ENCODE measurements around the gene MLLT3. TPM values are rescaled to one million over a fixed set of nuclear protein-coding genes. Genes with fewer than 3 reads are reported as not detected.

The MLLT3 gene
- total RNA-seq, 3 donors from 2014 or later: 13.0 to 19.0 (median 14.6) TPM

- H3K27me3 Mint-ChIP-seq (ENCODE audit: low read depth): no peaks in the 10 kb centered on the region
- H3K9me3 Mint-ChIP-seq: no peaks in the 10 kb centered on the region
- no peak for ATAC-seq
- no peaks in the 10 kb centered on the region for H3K36me3 Mint-ChIP-seq (ENCODE audit: insufficient read depth)
- H3K4me1 Mint-ChIP-seq (ENCODE audit: low read depth): peaks cover 15% of the 10 kb centered on the region
- no peak overlapping the region for H3K4me3 Mint-ChIP-seq
- DNase-seq: no peak
Observed at GRCh38 chr9:20643660-20644059, 21.4 kb upstream of the MLLT3 start.

- no peaks in the 10 kb centered on the region for H3K36me3 Mint-ChIP-seq (ENCODE audit: insufficient read depth)
- no peak for ATAC-seq
- no peak overlapping the region for H3K4me3 Mint-ChIP-seq
- no peaks in the 10 kb centered on the region for H3K9me3 Mint-ChIP-seq
- peaks cover 15% of the 10 kb centered on the region for H3K4me1 Mint-ChIP-seq (ENCODE audit: low read depth)
- H3K27me3 Mint-ChIP-seq (ENCODE audit: low read depth): no peaks in the 10 kb centered on the region
- no peak for DNase-seq
Observed at GRCh38 chr9:20642045-20642444, 19.7 kb upstream of the MLLT3 start.

- DNase-seq: peak; percentile 80
- H3K9me3 Mint-ChIP-seq: no peaks in the 10 kb centered on the region
- peak overlapping the region; percentile 59 for H3K4me3 Mint-ChIP-seq
- no peaks in the 10 kb centered on the region for H3K36me3 Mint-ChIP-seq (ENCODE audit: insufficient read depth)
- peak; percentile 88 to 91 for ATAC-seq
- H3K27me3 Mint-ChIP-seq (ENCODE audit: low read depth): no peaks in the 10 kb centered on the region
- peaks cover 15% of the 10 kb centered on the region for H3K4me1 Mint-ChIP-seq (ENCODE audit: low read depth)
Observed at GRCh38 chr9:20640331-20641187, 18.3 kb upstream of the MLLT3 start.

- DNase-seq (no peak), ATAC-seq (no peak)
- peaks cover under 1% of the 10 kb centered on the region for H3K27me3 Mint-ChIP-seq (ENCODE audit: low read depth)
- peaks cover 13% of the 10 kb centered on the region for H3K4me1 Mint-ChIP-seq (ENCODE audit: low read depth)
- no peaks in the 10 kb centered on the region for H3K36me3 Mint-ChIP-seq (ENCODE audit: insufficient read depth)
- H3K9me3 Mint-ChIP-seq: no peaks in the 10 kb centered on the region
- H3K4me3 Mint-ChIP-seq: no peak overlapping the region
Observed at GRCh38 chr9:20636888-20637440, 14.7 kb upstream of the MLLT3 start.

GRCh38 chr9:20634895-20635294 is 12.6 kb upstream of the MLLT3 start:
- H3K9me3 Mint-ChIP-seq: no peaks in the 10 kb centered on the region
- no peak for DNase-seq
- peaks cover 3% of the 10 kb centered on the region for H3K4me1 Mint-ChIP-seq (ENCODE audit: low read depth)
- H3K4me3 Mint-ChIP-seq: no peak overlapping the region
- no peak for ATAC-seq
- H3K36me3 Mint-ChIP-seq (ENCODE audit: insufficient read depth): no peaks in the 10 kb centered on the region
- H3K27me3 Mint-ChIP-seq (ENCODE audit: low read depth): peaks cover 5% of the 10 kb centered on the region

GRCh38 chr9:20632705-20633104 is 10.4 kb upstream of the MLLT3 start:
- H3K9me3 Mint-ChIP-seq: no peaks in the 10 kb centered on the region
- DNase-seq: no peak

GRCh38 chr9:20630241-20630943 is 8.1 kb upstream of the MLLT3 start:
- Mint-ChIP-seq H3K4me3 (no peak overlapping the region), H3K27me3 (ENCODE audit: low read depth) (peaks cover 11% of the 10 kb centered on the region), H3K4me1 (ENCODE audit: low read depth) (no peaks in the 10 kb centered on the region), H3K36me3 (ENCODE audit: insufficient read depth) (no peaks in the 10 kb centered on the region), H3K9me3 (no peaks in the 10 kb centered on the region)
- ATAC-seq (no peak), DNase-seq (no peak)

More at GRCh38 chr9:20632705-20633104, 10.4 kb upstream of the MLLT3 start:
- Mint-ChIP-seq H3K4me1 (ENCODE audit: low read depth) (no peaks in the 10 kb centered on the region), H3K36me3 (ENCODE audit: insufficient read depth) (no peaks in the 10 kb centered on the region), H3K4me3 (no peak overlapping the region), H3K27me3 (ENCODE audit: low read depth) (peaks cover 11% of the 10 kb centered on the region)
- no peak for ATAC-seq

GRCh38 chr9:20625003-20625349 is 2.7 kb upstream of the MLLT3 start:
- no peak for ATAC-seq
- peaks cover 5% of the 10 kb centered on the region for H3K27me3 Mint-ChIP-seq (ENCODE audit: low read depth)
- H3K4me3 Mint-ChIP-seq: peak overlapping the region; percentile 92
- peaks cover 19% of the 10 kb centered on the region for H3K4me1 Mint-ChIP-seq (ENCODE audit: low read depth)
- H3K36me3 Mint-ChIP-seq (ENCODE audit: insufficient read depth): no peaks in the 10 kb centered on the region
- no peak for DNase-seq
- H3K9me3 Mint-ChIP-seq: no peaks in the 10 kb centered on the region

- peaks cover 1% of the 10 kb centered on the region for H3K27me3 Mint-ChIP-seq (ENCODE audit: low read depth)
- H3K36me3 Mint-ChIP-seq (ENCODE audit: insufficient read depth): no peaks in the 10 kb centered on the region
- peak overlapping the region; percentile 92 for H3K4me3 Mint-ChIP-seq
- H3K4me1 Mint-ChIP-seq (ENCODE audit: low read depth): peaks cover 25% of the 10 kb centered on the region
- DNase-seq (peak; percentile 37), ATAC-seq (no peak)
- no peaks in the 10 kb centered on the region for H3K9me3 Mint-ChIP-seq
Observed at GRCh38 chr9:20624201-20625002, 2.1 kb upstream of the MLLT3 start.

GRCh38 chr9:20623748-20624124 is 1.4 kb upstream of the MLLT3 start:
- DNase-seq (no peak), ATAC-seq (no peak)
- peak overlapping the region; percentile 92 for H3K4me3 Mint-ChIP-seq
- H3K4me1 Mint-ChIP-seq (ENCODE audit: low read depth): peaks cover 32% of the 10 kb centered on the region
- H3K36me3 Mint-ChIP-seq (ENCODE audit: insufficient read depth): no peaks in the 10 kb centered on the region
- no peaks in the 10 kb centered on the region for H3K9me3 Mint-ChIP-seq
- no peaks in the 10 kb centered on the region for H3K27me3 Mint-ChIP-seq (ENCODE audit: low read depth)

- Mint-ChIP-seq H3K4me1 (ENCODE audit: low read depth) (peaks cover 37% of the 10 kb centered on the region), H3K36me3 (ENCODE audit: insufficient read depth) (no peaks in the 10 kb centered on the region), H3K4me3 (peak overlapping the region; percentile 92), H3K9me3 (no peaks in the 10 kb centered on the region), H3K27me3 (ENCODE audit: low read depth) (no peaks in the 10 kb centered on the region)
- ATAC-seq (peak; percentile 9 to 12), DNase-seq (peak; percentile 59)
Observed at GRCh38 chr9:20623021-20623747, 885 bp upstream of the MLLT3 start.

GRCh38 chr9:20621471-20622329 is 599 bp downstream of the MLLT3 start:
- ATAC-seq: peak; percentile 36 to 41

More at GRCh38 chr9:20621471-20622329, 599 bp downstream of the MLLT3 start:
- no peaks in the 10 kb centered on the region for H3K36me3 Mint-ChIP-seq (ENCODE audit: insufficient read depth)
- peak; percentile 74 for DNase-seq
- H3K9me3 Mint-ChIP-seq: no peaks in the 10 kb centered on the region
- peak overlapping the region; percentile 92 for H3K4me3 Mint-ChIP-seq
- H3K4me1 Mint-ChIP-seq (ENCODE audit: low read depth): peaks cover 47% of the 10 kb centered on the region
- H3K27me3 Mint-ChIP-seq (ENCODE audit: low read depth): no peaks in the 10 kb centered on the region

All from activated T-cell treated with anti-CD3 and anti-CD28 coated beads, Interleukin-2, amount 50 U/mL, for 4 hours (primary cell).